ENCODE measurements around the gene BRINP1. TPM values are rescaled to one million over a fixed set of nuclear protein-coding genes. Genes with fewer than 3 reads are reported as not detected.
A peak's percentile ranks its signal among the peaks of the same experiment; 100 is the strongest.

The BRINP1 gene
- total RNA-seq, 1 experiment from 2014 or later, result not detected

- CTCF ChIA-PET, result no interaction called here
- POLR2A ChIA-PET, result no interaction called here
- H3K4me3 Mint-ChIP-seq (ENCODE audit: unreplicated experiment), result no peak overlapping the region
- TF ChIP-seq CTCF (IDR thresholded peaks at IDR 0.05; ENCODE audit: unreplicated experiment), result no peak
- H3K9me3 Mint-ChIP-seq (ENCODE audit: unreplicated experiment), result peaks cover 7% of the 10 kb centered on the region
- no peak overlapping the region for H3K27ac Mint-ChIP-seq (ENCODE audit: low read depth, unreplicated experiment)
- DNase-seq (ENCODE audit: unreplicated experiment), result no peak
- intact Hi-C loops (cut with micrococcal nuclease), result no loop called here
- peaks cover 4% of the 10 kb centered on the region for H3K36me3 Mint-ChIP-seq (ENCODE audit: insufficient read depth, unreplicated experiment)
- BruUV-seq (replicated peaks), result no TSS peak
- no peaks in the 10 kb centered on the region for H3K4me1 Mint-ChIP-seq (ENCODE audit: insufficient read depth, unreplicated experiment)
- no peaks in the 10 kb centered on the region for H3K27me3 Mint-ChIP-seq (ENCODE audit: insufficient read depth, unreplicated experiment)
Observed at GRCh38 chr9:119166096-119166495, 203.1 kb downstream of the BRINP1 start.

- no peak overlapping the region for H3K4me3 Mint-ChIP-seq (ENCODE audit: unreplicated experiment)
- no peaks in the 10 kb centered on the region for H3K4me1 Mint-ChIP-seq (ENCODE audit: insufficient read depth, unreplicated experiment)
- H3K36me3 Mint-ChIP-seq (ENCODE audit: insufficient read depth, unreplicated experiment), result peaks cover 4% of the 10 kb centered on the region
- no TSS peak for BruUV-seq (replicated peaks)
- no peak for DNase-seq (ENCODE audit: unreplicated experiment)
- no peaks in the 10 kb centered on the region for H3K27me3 Mint-ChIP-seq (ENCODE audit: insufficient read depth, unreplicated experiment)
- intact Hi-C loops (cut with micrococcal nuclease), result no loop called here
- H3K27ac Mint-ChIP-seq (ENCODE audit: low read depth, unreplicated experiment), result no peak overlapping the region
- ChIA-PET POLR2A (no interaction called here), CTCF (no interaction called here)
- TF ChIP-seq CTCF (IDR thresholded peaks at IDR 0.05; ENCODE audit: unreplicated experiment), result no peak
- peaks cover 7% of the 10 kb centered on the region for H3K9me3 Mint-ChIP-seq (ENCODE audit: unreplicated experiment)
Observed at GRCh38 chr9:119165131-119165530, 204.1 kb downstream of the BRINP1 start.

GRCh38 chr9:119164716-119165115, 204.5 kb downstream of the BRINP1 start:
- BruUV-seq (replicated peaks), result no TSS peak
- ChIA-PET POLR2A (no interaction called here), CTCF (no interaction called here)
- Mint-ChIP-seq H3K9me3 (ENCODE audit: unreplicated experiment) (peaks cover 7% of the 10 kb centered on the region), H3K4me1 (ENCODE audit: insufficient read depth, unreplicated experiment) (no peaks in the 10 kb centered on the region), H3K27ac (ENCODE audit: low read depth, unreplicated experiment) (no peak overlapping the region), H3K4me3 (ENCODE audit: unreplicated experiment) (no peak overlapping the region), H3K27me3 (ENCODE audit: insufficient read depth, unreplicated experiment) (no peaks in the 10 kb centered on the region), H3K36me3 (ENCODE audit: insufficient read depth, unreplicated experiment) (peaks cover 4% of the 10 kb centered on the region)
- intact Hi-C loops (cut with micrococcal nuclease), result no loop called here
- DNase-seq (ENCODE audit: unreplicated experiment), result peak; percentile 30
- no peak for TF ChIP-seq CTCF (IDR thresholded peaks at IDR 0.05; ENCODE audit: unreplicated experiment)

GRCh38 chr9:119160551-119160950, 208.7 kb downstream of the BRINP1 start:
- TF ChIP-seq CTCF (IDR thresholded peaks at IDR 0.05; ENCODE audit: unreplicated experiment), result no peak
- no peak for DNase-seq (ENCODE audit: unreplicated experiment)
- intact Hi-C loops (cut with micrococcal nuclease), result no loop called here
- H3K27me3 Mint-ChIP-seq (ENCODE audit: insufficient read depth, unreplicated experiment), result no peaks in the 10 kb centered on the region
- ChIA-PET POLR2A (no interaction called here), CTCF (no interaction called here)
- no TSS peak for BruUV-seq (replicated peaks)
- H3K4me3 Mint-ChIP-seq (ENCODE audit: unreplicated experiment), result no peak overlapping the region
- H3K9me3 Mint-ChIP-seq (ENCODE audit: unreplicated experiment), result peaks cover 21% of the 10 kb centered on the region
- H3K27ac Mint-ChIP-seq (ENCODE audit: low read depth, unreplicated experiment), result no peak overlapping the region
- H3K36me3 Mint-ChIP-seq (ENCODE audit: insufficient read depth, unreplicated experiment), result no peaks in the 10 kb centered on the region
- no peaks in the 10 kb centered on the region for H3K4me1 Mint-ChIP-seq (ENCODE audit: insufficient read depth, unreplicated experiment)
